HepG2 (cell line): ENCODE results near the gene AUH. TPM values are rescaled to one million over a fixed set of nuclear protein-coding genes. Genes with fewer than 3 reads are reported as not detected.

Experiments
- ARNT2 ChIP-seq: sonication (generic); formaldehyde crosslinking; IDR thresholded peaks from 2 replicates; pipeline ENCODE4 v1.8.0; 2022; ENCODE audit warnings: mild to moderate bottlenecking, low read depth, missing genetic modification reagents, moderate library complexity
- CEBPG ChIP-seq: IDR thresholded peaks from 2 replicates; pipeline ENCODE4 v1.6.1; 2016
- CHD4 ChIP-seq: fragments of 200-600 bp; sonication (generic); IDR thresholded peaks from 2 replicates; pipeline ENCODE4 v1.7.0; 2017; ENCODE audit warnings: mild to moderate bottlenecking, low read length, borderline replicate concordance
- CSRNP2 ChIP-seq: sonication (generic); formaldehyde crosslinking; conservative IDR thresholded peaks from 2 replicates; pipeline ENCODE4 v1.8.0; 2022; ENCODE audit warnings: low read depth, missing genetic modification reagents
- FOSL2 ChIP-seq: sonication (generic); formaldehyde crosslinking; IDR thresholded peaks from 2 replicates; pipeline ENCODE4 v1.4.0; 2020; ENCODE audit warnings: missing genetic modification reagents
- GABPA ChIP-seq, 2 experiments: IDR thresholded peaks; 2 replicates each; pipeline ENCODE4 v1.6.1; 2011 to 2016; ENCODE audit warnings: low read depth in 2 of 2, low read length in 1 of 2, missing biosample characterization in 1 of 2, missing genetic modification characterization in 1 of 2
- HNRNPK ChIP-seq: fragments of 200-400 bp; formaldehyde crosslinking; IDR thresholded peaks from 2 replicates; pipeline ENCODE4 v1.6.1; 2018; ENCODE audit warnings: low read length, low read depth, moderate library complexity, mild to moderate bottlenecking; ENCODE audit not compliant: poor library complexity, severe bottlenecking
- KLF11 ChIP-seq: IDR thresholded peaks from 2 replicates; pipeline ENCODE4 v1.6.1; 2016; ENCODE audit warnings: missing compliant biosample characterization
- LCORL ChIP-seq, 2 experiments: fragments of 450-650 bp in 1 of 2; sonication (generic) in 1 of 2; formaldehyde crosslinking in 1 of 2; IDR thresholded peaks; 2 replicates each; pipeline versions ENCODE4 v1.5.0 to v1.6.1; 2017 to 2020; ENCODE audit warnings: antibody characterized with exemption in 1 of 2, missing genetic modification reagents in 1 of 2
- MIXL1 ChIP-seq: IDR thresholded peaks from 2 replicates; pipeline ENCODE4 v1.6.1; 2016
- POGZ ChIP-seq: sonication (generic); formaldehyde crosslinking; IDR thresholded peaks from 2 replicates; pipeline ENCODE4 v1.4.0; 2020; ENCODE audit warnings: mild to moderate bottlenecking, missing genetic modification reagents
- RBFOX2 ChIP-seq: fragments of 200-400 bp; formaldehyde crosslinking; IDR thresholded peaks from 2 replicates; pipeline ENCODE4 v1.6.1; 2017; ENCODE audit warnings: low read depth, mild to moderate bottlenecking, low read length
- SNRNP70 ChIP-seq: fragments of 200-400 bp; formaldehyde crosslinking; IDR thresholded peaks from 2 replicates; pipeline ENCODE4 v1.6.1; 2017; ENCODE audit warnings: mild to moderate bottlenecking, low read depth, low read length, moderate library complexity
- UBTF ChIP-seq: sonication (generic); formaldehyde crosslinking; IDR thresholded peaks from 2 replicates; pipeline ENCODE4 v1.4.0; 2020; ENCODE audit warnings: mild to moderate bottlenecking, missing genetic modification reagents
- ZBTB38 ChIP-seq: sonication (generic); formaldehyde crosslinking; IDR thresholded peaks from 2 replicates; pipeline ENCODE4 v1.5.1; 2020; ENCODE audit warnings: mild to moderate bottlenecking, missing genetic modification reagents
- ZHX1 ChIP-seq: sonication (generic); formaldehyde crosslinking; IDR thresholded peaks from 2 replicates; pipeline ENCODE4 v1.8.1; 2022; ENCODE audit warnings: low read depth, mild to moderate bottlenecking, missing genetic modification reagents
- ZNF138 ChIP-seq: sonication (generic); formaldehyde crosslinking; IDR thresholded peaks from 2 replicates; pipeline ENCODE4 v1.5.0; 2020; ENCODE audit warnings: mild to moderate bottlenecking, low read depth, missing genetic modification reagents
- ZNF44 ChIP-seq: sonication (generic); formaldehyde crosslinking; IDR thresholded peaks from 2 replicates; pipeline ENCODE4 v1.5.1; 2020; ENCODE audit warnings: mild to moderate bottlenecking, missing genetic modification reagents
- ZNF713 ChIP-seq: sonication (generic); formaldehyde crosslinking; IDR thresholded peaks from 2 replicates; pipeline ENCODE4 v1.4.0; 2020; ENCODE audit warnings: mild to moderate bottlenecking, missing genetic modification reagents
- polyA plus RNA-seq, 8 experiments: library from polyadenylated mRNA; depleted of rRNA in 3 of 8; stranded (reverse) in 7 of 8; unstranded in 1 of 8; fragments of >200 nt; fragmentation: Illumina TruSeq in 4 of 8; extraction: Trizol in 4 of 8; gene quantifications; 2 replicates each; pipeline versions ENCODE4 v1.2.1 to v1.2.3, GENCODE V29; 2011 to 2016; ENCODE audit warnings: low read depth in 4 of 8, missing spikeins in 1 of 8, mixed read lengths in 1 of 8; ENCODE audit not compliant: insufficient read depth in 1 of 8
- total RNA-seq, 5 experiments: library from RNA; depleted of rRNA; stranded (reverse); fragments of >200 nt; fragmentation: Illumina TruSeq; extraction: Trizol; gene quantifications; 2 replicates each; pipeline ENCODE4 v1.2.3, GENCODE V29; 2016; ENCODE audit warnings: low read depth in 1 of 5

The AUH gene
- total and polyA plus RNA-seq, 2 of the 13 experiments (the other 11 are each of a cell fraction or from before 2014, with no cell fraction given): 25.8 to 31.9 TPM

GRCh38 chr9:91164724-91165520 is 196.8 kb downstream of the AUH start (continued):
- TF ChIP-seq KLF11 (CRISPR knock-in tag): no peak
- TF ChIP-seq CSRNP2: no peak
- TF ChIP-seq CEBPG (CRISPR knock-in tag): no peak
- TF ChIP-seq ZHX1 (CRISPR knock-in tag): no peak
- no peak for TF ChIP-seq MIXL1 (CRISPR knock-in tag)
- 0 out of 2 replicates have a peak, but pooled peaks have one; percentile 25 for TF ChIP-seq POGZ
- TF ChIP-seq FOSL2 (CRISPR knock-in tag): peak; percentile 89
- TF ChIP-seq ZNF44 (CRISPR knock-in tag): no peak
- TF ChIP-seq CHD4: no peak
- TF ChIP-seq ZBTB38 (CRISPR knock-in tag): peak; percentile 71; the same call in 1 of the 2 replicates
- TF ChIP-seq ZNF138: no peak
- no peak for TF ChIP-seq ARNT2 (CRISPR knock-in tag)
- TF ChIP-seq UBTF (CRISPR knock-in tag): 0 out of 2 replicates have a peak, but pooled peaks have one; percentile 17
- TF ChIP-seq HNRNPK: no peak
- no peak for TF ChIP-seq ZNF713 (CRISPR knock-in tag)
- no peak for TF ChIP-seq GABPA (IDR thresholded peaks at IDR 0.05; ENCODE audit: low read depth, low read length)
- TF ChIP-seq GABPA (CRISPR knock-in tag; IDR thresholded peaks at IDR 0.05; ENCODE audit: low read depth): no peak
- no peak for TF ChIP-seq SNRNP70
- TF ChIP-seq RBFOX2: no peak
- no peak for TF ChIP-seq LCORL (IDR thresholded peaks at IDR 0.05)
- TF ChIP-seq LCORL (CRISPR knock-in tag; IDR thresholded peaks at IDR 0.05): no peak
